Jurkat, Clone E6-1 (cell line): ENCODE data around the gene SMURF2.
"Not testable (repeated sequence)": the region's sequence is repeated elsewhere in the genome, so short reads cannot be mapped to it uniquely, and the experiment has no call there.

Source experiments
- DNase-seq: peaks from one replicate; pipeline ENCODE4 v3.0.0-alpha.2; 2011; ENCODE audit warnings: low read depth, low spot score
- H3K4me3 ChIP-seq: 2 replicates; pipeline ENCODE4 v1.5.1; 2011; ENCODE audit warnings: mild to moderate bottlenecking, low read length, control low read depth, moderate library complexity

SMURF2 gene

GRCh38 chr17:64638552-64639203, 23.4 kb downstream of the SMURF2 start:
- DNase-seq: peak; percentile 25
- no peak overlapping the region for H3K4me3 ChIP-seq

GRCh38 chr17:64635647-64636305, 26.3 kb downstream of the SMURF2 start:
- DNase-seq: no peak
- no peak overlapping the region for H3K4me3 ChIP-seq

GRCh38 chr17:64634218-64634617, 27.9 kb downstream of the SMURF2 start:
- H3K4me3 ChIP-seq: no peak overlapping the region
- peak; percentile 24 for DNase-seq

GRCh38 chr17:64632606-64633005, 29.5 kb downstream of the SMURF2 start:
- H3K4me3 ChIP-seq: no peak overlapping the region
- DNase-seq: no peak

- DNase-seq: no peak
- no peak overlapping the region for H3K4me3 ChIP-seq
Observed at GRCh38 chr17:64632194-64632593, 29.9 kb downstream of the SMURF2 start.

GRCh38 chr17:64630309-64631223, 31.5 kb downstream of the SMURF2 start:
- no peak overlapping the region for H3K4me3 ChIP-seq
- no peak for DNase-seq

- no peak overlapping the region for H3K4me3 ChIP-seq
- no peak for DNase-seq
Observed at GRCh38 chr17:64628641-64629040, 33.5 kb downstream of the SMURF2 start.

- no peak for DNase-seq
- H3K4me3 ChIP-seq: no peak overlapping the region
Observed at GRCh38 chr17:64627797-64628196, 34.3 kb downstream of the SMURF2 start.

- no peak overlapping the region for H3K4me3 ChIP-seq
- no peak for DNase-seq
Observed at GRCh38 chr17:64626827-64627226, 35.3 kb downstream of the SMURF2 start.

- H3K4me3 ChIP-seq: no peak overlapping the region
- no peak for DNase-seq
Observed at GRCh38 chr17:64625541-64625940, 36.6 kb downstream of the SMURF2 start.

- H3K4me3 ChIP-seq: no peak overlapping the region
- DNase-seq: no peak
Observed at GRCh38 chr17:64622931-64623654, 39.0 kb downstream of the SMURF2 start.

GRCh38 chr17:64621772-64622171, 40.3 kb downstream of the SMURF2 start:
- H3K4me3 ChIP-seq: no peak overlapping the region
- no peak for DNase-seq

- DNase-seq: no peak
- no peak overlapping the region for H3K4me3 ChIP-seq
Observed at GRCh38 chr17:64618848-64619247, 43.3 kb downstream of the SMURF2 start.

- DNase-seq: no peak
- H3K4me3 ChIP-seq: no peak overlapping the region
Observed at GRCh38 chr17:64617125-64617780, 44.9 kb downstream of the SMURF2 start.

GRCh38 chr17:64615028-64615677, 47.0 kb downstream of the SMURF2 start:
- DNase-seq: no peak
- no peak overlapping the region for H3K4me3 ChIP-seq

- H3K4me3 ChIP-seq: no peak overlapping the region
- no peak for DNase-seq
Observed at GRCh38 chr17:64614266-64615027, 47.7 kb downstream of the SMURF2 start.

GRCh38 chr17:64611369-64611768, 50.7 kb downstream of the SMURF2 start:
- no peak for DNase-seq
- H3K4me3 ChIP-seq: no peak overlapping the region

- not testable (repeated sequence) for H3K4me3 ChIP-seq, DNase-seq
Observed at GRCh38 chr17:64610244-64610643, 51.9 kb downstream of the SMURF2 start.
